Stimulated activated effector memory CD8-positive, alpha-beta T cell treated with anti-CD3 and anti-CD28 coated beads, Interleukin-12 subunit alpha, Interleukin-12 subunit beta, amount 100 ng/mL, for 72 hours (primary cell): Measurements from ENCODE around the gene WWC2.
A peak's percentile ranks its signal among the peaks of the same experiment; 100 is the strongest.
"Not testable (repeated sequence)": the region's sequence is repeated elsewhere in the genome, so short reads cannot be mapped to it uniquely, and the experiment has no call there.

Experiments
- ATAC-seq: fragments of 150-1000 bp; cut with Tn5 transposase; 2 replicates; pipeline ENCODE4 v1.10.0; 2021
- DNase-seq, 2 donors: peaks; one replicate each; pipeline ENCODE4 v3.0.0; 2021 to 2022; ENCODE audit warnings: low spot score in 2 of 2
- H3K27ac Mint-ChIP-seq: one replicate; pipeline ENCODE4 v1.8.0; 2022; ENCODE audit warnings: mild to moderate bottlenecking, mixed read lengths
- H3K36me3 Mint-ChIP-seq: one replicate; pipeline ENCODE4 v1.8.0; 2022; ENCODE audit warnings: mild to moderate bottlenecking, mixed read lengths
- H3K4me1 Mint-ChIP-seq: one replicate; pipeline ENCODE4 v1.8.0; 2022; ENCODE audit warnings: mixed read lengths
- H3K4me3 Mint-ChIP-seq: one replicate; pipeline ENCODE4 v1.8.0; 2022; ENCODE audit warnings: mild to moderate bottlenecking, mixed read lengths
- H3K9me3 Mint-ChIP-seq: one replicate; pipeline ENCODE4 v1.8.0; 2022; ENCODE audit warnings: mixed read lengths

The WWC2 gene

GRCh38 chr4:183096276-183096965 lies 2.6 kb upstream of the WWC2 start:
- Mint-ChIP-seq H3K27ac (no peak overlapping the region), H3K36me3 (no peaks in the 10 kb centered on the region), H3K4me3 (no peak overlapping the region), H3K4me1 (peaks cover 6% of the 10 kb centered on the region), H3K9me3 (no peaks in the 10 kb centered on the region)
- peak in 1 of 2 donors; percentile 7 for DNase-seq
- ATAC-seq: no peak

GRCh38 chr4:183097231-183098018 lies 1.6 kb upstream of the WWC2 start:
- Mint-ChIP-seq H3K4me1 (peaks cover 6% of the 10 kb centered on the region), H3K36me3 (no peaks in the 10 kb centered on the region), H3K4me3 (peak overlapping the region; percentile 66), H3K9me3 (no peaks in the 10 kb centered on the region), H3K27ac (peak overlapping the region; percentile 58)
- ATAC-seq (peak; percentile 17), DNase-seq (peak in 1 of 2 donors; percentile 42)

GRCh38 chr4:183098019-183098722 lies 886 bp upstream of the WWC2 start:
- ATAC-seq (peak; percentile 58), DNase-seq (peak; percentile 19 to 60)
- Mint-ChIP-seq H3K4me3 (peak overlapping the region; percentile 66), H3K4me1 (peaks cover 6% of the 10 kb centered on the region), H3K36me3 (no peaks in the 10 kb centered on the region), H3K27ac (peak overlapping the region; percentile 58), H3K9me3 (no peaks in the 10 kb centered on the region)

- no peak overlapping the region for H3K27ac Mint-ChIP-seq
- H3K36me3 Mint-ChIP-seq: no peaks in the 10 kb centered on the region
- H3K4me3 Mint-ChIP-seq: peak overlapping the region; percentile 66
- peak; percentile 4 for ATAC-seq
- no peaks in the 10 kb centered on the region for H3K9me3 Mint-ChIP-seq
- DNase-seq: peak in 1 of 2 donors; percentile 7
- H3K4me1 Mint-ChIP-seq: peaks cover 6% of the 10 kb centered on the region
Observed at GRCh38 chr4:183099537-183100297, 660 bp downstream of the WWC2 start.

DNA sequence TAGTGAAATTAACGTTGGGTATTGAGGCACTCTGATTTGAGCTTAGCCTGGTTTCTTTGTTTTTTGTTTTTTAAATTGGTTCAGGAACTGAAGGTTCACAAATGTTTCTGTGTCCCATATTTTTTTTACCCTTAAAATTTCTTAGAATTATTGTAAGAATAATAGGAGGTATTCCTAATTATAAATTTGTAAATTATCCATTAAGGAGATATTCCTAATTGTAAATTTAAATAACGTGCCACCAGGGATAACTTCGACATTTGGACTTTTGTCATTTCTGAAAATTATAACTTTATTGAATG lies 1.2 kb downstream of the WWC2 start:
- DNase-seq: no peak

DNA sequence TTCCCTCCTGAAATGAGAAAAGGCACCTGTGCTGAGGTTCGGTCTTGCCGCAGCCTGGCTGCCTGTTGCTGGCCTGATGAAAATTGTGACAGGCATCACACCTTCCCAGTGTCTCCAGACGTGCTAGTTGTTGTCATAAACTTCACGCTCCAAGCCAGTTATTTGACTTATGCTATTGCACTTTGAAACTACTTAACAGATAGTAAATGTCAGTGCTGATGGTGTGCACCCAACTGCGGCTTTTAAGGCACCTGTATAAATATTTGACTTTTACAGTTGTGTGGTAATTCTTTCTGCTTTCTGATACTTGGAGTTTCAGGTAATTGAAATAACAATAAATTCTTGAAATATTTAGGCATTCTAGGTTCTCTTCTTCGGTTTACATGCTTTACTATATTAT lies 1.8 kb downstream of the WWC2 start:
- Mint-ChIP-seq H3K27ac (no peak overlapping the region), H3K9me3 (no peaks in the 10 kb centered on the region), H3K4me1 (peaks cover 6% of the 10 kb centered on the region), H3K36me3 (no peaks in the 10 kb centered on the region), H3K4me3 (peak overlapping the region; percentile 32)
- no peak for ATAC-seq
- DNase-seq: no peak

More for the DNA sequence above, 1.2 kb downstream of the WWC2 start:
- H3K27ac Mint-ChIP-seq: no peak overlapping the region
- ATAC-seq: no peak
- H3K9me3 Mint-ChIP-seq: no peaks in the 10 kb centered on the region
- H3K4me1 Mint-ChIP-seq: peaks cover 6% of the 10 kb centered on the region
- H3K4me3 Mint-ChIP-seq: peak overlapping the region; percentile 32
- H3K36me3 Mint-ChIP-seq: no peaks in the 10 kb centered on the region

DNA sequence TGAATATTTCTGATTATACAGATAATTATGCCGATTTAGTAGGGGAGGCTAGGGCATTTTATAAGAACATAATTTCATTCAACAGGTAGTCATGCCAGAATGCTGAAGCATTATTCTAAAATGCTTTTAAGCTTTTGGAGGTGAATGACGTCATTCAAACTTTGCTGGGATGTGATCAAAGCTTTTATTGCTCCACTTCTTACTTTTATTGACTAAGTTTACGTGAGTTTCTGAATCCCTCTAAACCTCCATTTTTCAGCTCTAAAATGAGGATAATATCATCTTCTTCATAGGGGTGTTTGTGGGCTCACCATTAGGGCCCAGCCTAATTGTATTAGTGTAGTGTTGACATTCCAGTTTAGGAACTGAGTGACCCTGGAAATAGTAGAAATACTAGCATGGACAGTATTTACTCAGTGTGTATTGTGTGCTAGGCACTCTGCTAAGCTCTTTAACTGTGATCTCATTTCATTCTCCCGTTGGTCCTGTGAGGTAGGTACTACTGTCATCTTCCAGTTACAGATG lies 3.0 kb downstream of the WWC2 start:
- no peak for ATAC-seq
- Mint-ChIP-seq H3K4me3 (no peak overlapping the region), H3K27ac (no peak overlapping the region), H3K4me1 (peaks cover 6% of the 10 kb centered on the region), H3K36me3 (no peaks in the 10 kb centered on the region), H3K9me3 (no peaks in the 10 kb centered on the region)
- DNase-seq: no peak

GRCh38 chr4:183105092-183105491 lies 6.0 kb downstream of the WWC2 start:
- Mint-ChIP-seq H3K4me1 (no peaks in the 10 kb centered on the region), H3K9me3 (no peaks in the 10 kb centered on the region), H3K4me3 (no peak overlapping the region), H3K36me3 (no peaks in the 10 kb centered on the region), H3K27ac (no peak overlapping the region)
- DNase-seq (no peak), ATAC-seq (no peak)

- H3K4me3 Mint-ChIP-seq: no peak overlapping the region
- no peaks in the 10 kb centered on the region for H3K4me1 Mint-ChIP-seq
- peak overlapping the region; percentile 37 for H3K27ac Mint-ChIP-seq
- H3K36me3 Mint-ChIP-seq: no peaks in the 10 kb centered on the region
- H3K9me3 Mint-ChIP-seq: no peaks in the 10 kb centered on the region
- no peak for DNase-seq
- ATAC-seq: no peak
Observed at GRCh38 chr4:183106839-183107238, 7.8 kb downstream of the WWC2 start.

GRCh38 chr4:183107891-183108459 lies 8.9 kb downstream of the WWC2 start:
- DNase-seq (no peak), ATAC-seq (no peak)
- H3K9me3 Mint-ChIP-seq: no peaks in the 10 kb centered on the region
- H3K36me3 Mint-ChIP-seq: no peaks in the 10 kb centered on the region
- no peak overlapping the region for H3K27ac Mint-ChIP-seq
- no peak overlapping the region for H3K4me3 Mint-ChIP-seq
- H3K4me1 Mint-ChIP-seq: no peaks in the 10 kb centered on the region

- no peak overlapping the region for H3K27ac Mint-ChIP-seq
- no peak for DNase-seq
- ATAC-seq: no peak
- no peaks in the 10 kb centered on the region for H3K9me3 Mint-ChIP-seq
- H3K4me3 Mint-ChIP-seq: no peak overlapping the region
- H3K4me1 Mint-ChIP-seq: no peaks in the 10 kb centered on the region
- no peaks in the 10 kb centered on the region for H3K36me3 Mint-ChIP-seq
Observed at GRCh38 chr4:183110244-183110643, 11.2 kb downstream of the WWC2 start.

GRCh38 chr4:183111452-183111885 lies 12.4 kb downstream of the WWC2 start:
- no peaks in the 10 kb centered on the region for H3K36me3 Mint-ChIP-seq
- ATAC-seq: no peak
- no peaks in the 10 kb centered on the region for H3K4me1 Mint-ChIP-seq
- no peak overlapping the region for H3K4me3 Mint-ChIP-seq
- H3K9me3 Mint-ChIP-seq: no peaks in the 10 kb centered on the region
- no peak overlapping the region for H3K27ac Mint-ChIP-seq
- DNase-seq: no peak

DNA sequence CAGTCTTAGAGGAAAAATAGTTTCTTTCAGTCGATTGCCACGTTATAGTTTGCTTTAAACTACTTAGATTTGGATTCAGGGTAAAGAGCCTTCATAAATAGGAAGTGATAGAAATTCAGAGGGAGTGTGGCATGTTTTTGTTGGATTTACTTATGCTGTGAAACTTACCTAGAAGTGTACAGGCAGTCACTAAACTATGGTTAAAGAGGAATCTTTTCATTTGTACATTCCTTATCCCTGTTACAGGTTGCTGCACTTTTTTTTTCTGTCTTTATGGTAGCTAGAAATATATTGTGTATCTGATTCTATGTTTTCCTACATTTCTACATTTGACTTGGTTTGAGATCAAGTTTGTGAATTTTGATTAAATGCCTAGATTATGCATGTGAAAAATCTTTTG lies 19.1 kb downstream of the WWC2 start:
- Mint-ChIP-seq H3K36me3 (no peaks in the 10 kb centered on the region), H3K27ac (no peak overlapping the region), H3K9me3 (no peaks in the 10 kb centered on the region), H3K4me3 (no peak overlapping the region), H3K4me1 (no peaks in the 10 kb centered on the region)
- DNase-seq: no peak
- ATAC-seq: no peak

DNA sequence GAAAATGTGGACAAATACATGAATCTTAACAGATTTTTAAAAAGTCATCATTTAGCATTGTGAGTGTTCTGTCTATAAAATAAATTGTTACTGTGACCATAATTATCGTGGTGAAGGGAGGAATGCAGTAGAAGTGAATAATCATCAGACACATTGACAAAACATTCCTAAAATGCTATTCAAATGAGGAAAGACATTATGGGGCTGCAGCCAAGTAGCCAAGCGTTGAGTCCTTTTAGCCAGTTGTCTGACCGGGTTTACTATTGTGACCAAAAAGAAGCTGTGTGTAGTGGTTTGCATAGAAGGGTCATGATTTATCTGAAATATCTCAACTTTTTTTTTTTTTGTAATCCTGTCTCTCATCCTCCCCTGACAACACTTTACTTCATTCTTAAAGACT lies 19.5 kb downstream of the WWC2 start:
- H3K9me3 Mint-ChIP-seq: no peaks in the 10 kb centered on the region
- ATAC-seq (no peak), DNase-seq (no peak)
- no peaks in the 10 kb centered on the region for H3K4me1 Mint-ChIP-seq
- H3K27ac Mint-ChIP-seq: no peak overlapping the region
- no peaks in the 10 kb centered on the region for H3K36me3 Mint-ChIP-seq
- H3K4me3 Mint-ChIP-seq: no peak overlapping the region

GRCh38 chr4:183121660-183122059 lies 22.6 kb downstream of the WWC2 start:
- ATAC-seq, DNase-seq, H3K27ac Mint-ChIP-seq, H3K9me3 Mint-ChIP-seq, H3K4me1 Mint-ChIP-seq, H3K36me3 Mint-ChIP-seq, H3K4me3 Mint-ChIP-seq: not testable (repeated sequence)
